ENCODE measurements around the gene NXPE4. TPM values are rescaled to one million over a fixed set of nuclear protein-coding genes. Genes with fewer than 3 reads are reported as not detected.

The NXPE4 gene
- total and polyA plus RNA-seq, 2 of the 8 experiments (the other 6 are each of a cell fraction or from before 2014, with no cell fraction given): not detected

DNA sequence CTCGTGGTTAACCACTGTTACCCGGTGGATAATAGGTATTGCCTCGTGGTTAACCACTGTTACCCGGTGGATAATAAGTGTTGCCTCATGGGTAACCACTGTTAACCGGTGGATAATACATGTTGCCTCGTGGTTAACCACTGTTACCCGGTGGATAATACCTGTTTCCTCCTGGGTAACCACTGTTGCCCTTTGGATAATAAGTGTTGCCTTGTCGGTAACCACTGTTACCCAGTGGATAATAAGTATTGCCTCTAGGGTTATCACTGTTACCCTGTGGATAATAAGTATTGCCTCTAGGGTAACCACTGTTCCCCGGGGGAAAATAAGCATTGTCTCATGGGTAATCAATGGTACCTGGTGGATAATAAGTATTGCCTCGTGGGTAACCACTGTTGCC, 15.0 kb upstream of the NXPE4 start (continued):
- no peak for TF ChIP-seq E2F6 (IDR thresholded peaks at IDR 0.05)
- TF ChIP-seq SP1 (IDR thresholded peaks at IDR 0.05; ENCODE audit: low read depth, low read length): no peak

Measured in H1 (cell line).